Gastroesophageal sphincter (tissue), 4 donors: ENCODE measurements around the gene ARF1. TPM values are rescaled to one million over a fixed set of nuclear protein-coding genes. Genes with fewer than 3 reads are reported as not detected.

Experiments
- ATAC-seq: fragments of 150-250 bp; one replicate; pipeline ENCODE4 v1.9.1; 2016; ENCODE audit warnings: mild to moderate bottlenecking, moderate library complexity
- H3K27ac ChIP-seq, 4 donors: fragments of 200-600 bp; sonication (generic) in 3 of 4; 1 replicate in 3 of 4; 2 replicates in 1 of 4; pipeline ENCODE4 v1.5.1; 2016 to 2019
- H3K27me3 ChIP-seq: fragments of 200-600 bp; sonication (generic); one replicate; pipeline ENCODE4 v1.5.1; 2019
- H3K36me3 ChIP-seq, 2 donors: fragments of 200-600 bp; sonication (generic); one replicate each; pipeline ENCODE4 v1.5.1; 2019; ENCODE audit warnings: control low read depth in 1 of 2
- H3K4me1 ChIP-seq, 3 donors: fragments of 200-600 bp; sonication (generic); 1 replicate in 2 of 3; 2 replicates in 1 of 3; pipeline ENCODE4 v1.5.1; 2016 to 2019; ENCODE audit warnings: control low read depth in 2 of 3
- H3K4me3 ChIP-seq, 2 donors: fragments of 200-600 bp; sonication (generic); one replicate each; pipeline ENCODE4 v1.5.1; 2019; ENCODE audit warnings: mild to moderate bottlenecking in 1 of 2, moderate library complexity in 1 of 2
- H3K9me3 ChIP-seq, 3 donors: fragments of 200-600 bp; sonication (generic); one replicate each; pipeline ENCODE4 v1.5.1; 2017 to 2019; ENCODE audit warnings: control low read depth in 2 of 3
- EP300 ChIP-seq: sonication (generic); formaldehyde crosslinking; IDR thresholded peaks from one replicate; pipeline ENCODE4 v1.6.1; 2017; ENCODE audit warnings: antibody characterized with exemption, mild to moderate bottlenecking
- POLR2A ChIP-seq, 2 donors: fragments of 450-650 bp; IDR thresholded peaks; one replicate each; pipeline ENCODE4 v1.6.1; 2017; ENCODE audit warnings: antibody characterized with exemption in 2 of 2, mild to moderate bottlenecking in 2 of 2, moderate library complexity in 1 of 2
- POLR2AphosphoS5 ChIP-seq: sonication (generic); formaldehyde crosslinking; IDR thresholded peaks from one replicate; pipeline ENCODE4 v1.6.1; 2017; ENCODE audit warnings: antibody characterized with exemption
- WGBS, 2 donors: methylation state at CpG; one replicate each; pipeline ENCODE4 v1.1.5; 2018; ENCODE audit warnings: low coverage in 1 of 2; 5-methylcytosine and 5-hydroxymethylcytosine counted together
- total RNA-seq, 4 donors: library from RNA; depleted of rRNA; stranded (reverse); fragments of >200 nt; gene quantifications; one replicate each; pipeline ENCODE4 v1.1.0, GENCODE V29; 2016
- TF ChIP-seq, protein P1 (sequence below), 4 experiments: fragments of 200-600 bp in 2 of 4; fragments of 450-650 bp in 2 of 4; sonication (generic) in 1 of 4; IDR thresholded peaks; one replicate each; pipeline ENCODE4 v1.5.1; 2017 to 2019; ENCODE audit warnings: antibody characterized with exemption in 4 of 4, mild to moderate bottlenecking in 2 of 4, moderate library complexity in 2 of 4

ARF1 gene
- total RNA-seq, 4 donors from 2014 or later = 256 to 385 (median 303) TPM

- Histone ChIP-seq H3K27ac (no peak overlapping the region), H3K9me3 (no peaks in the 10 kb centered on the region), H3K36me3 (peaks cover 0 to 9% of the 10 kb centered on the region in 2 donors), H3K4me3 (no peak overlapping the region), H3K27me3 (no peaks in the 10 kb centered on the region), H3K4me1 (peaks cover 3 to 31% (median 10%) of the 10 kb centered on the region in 3 donors)
- ATAC-seq = no peak
- WGBS, 2 donors = 84 to 91% methylated on average over 6 to 7 of the region's 7 CpGs
- TF ChIP-seq EP300 (no peak), POLR2AphosphoS5 (no peak), POLR2A (IDR thresholded peaks at IDR 0.05) (no peak)
- TF ChIP-seq, protein P1, sequence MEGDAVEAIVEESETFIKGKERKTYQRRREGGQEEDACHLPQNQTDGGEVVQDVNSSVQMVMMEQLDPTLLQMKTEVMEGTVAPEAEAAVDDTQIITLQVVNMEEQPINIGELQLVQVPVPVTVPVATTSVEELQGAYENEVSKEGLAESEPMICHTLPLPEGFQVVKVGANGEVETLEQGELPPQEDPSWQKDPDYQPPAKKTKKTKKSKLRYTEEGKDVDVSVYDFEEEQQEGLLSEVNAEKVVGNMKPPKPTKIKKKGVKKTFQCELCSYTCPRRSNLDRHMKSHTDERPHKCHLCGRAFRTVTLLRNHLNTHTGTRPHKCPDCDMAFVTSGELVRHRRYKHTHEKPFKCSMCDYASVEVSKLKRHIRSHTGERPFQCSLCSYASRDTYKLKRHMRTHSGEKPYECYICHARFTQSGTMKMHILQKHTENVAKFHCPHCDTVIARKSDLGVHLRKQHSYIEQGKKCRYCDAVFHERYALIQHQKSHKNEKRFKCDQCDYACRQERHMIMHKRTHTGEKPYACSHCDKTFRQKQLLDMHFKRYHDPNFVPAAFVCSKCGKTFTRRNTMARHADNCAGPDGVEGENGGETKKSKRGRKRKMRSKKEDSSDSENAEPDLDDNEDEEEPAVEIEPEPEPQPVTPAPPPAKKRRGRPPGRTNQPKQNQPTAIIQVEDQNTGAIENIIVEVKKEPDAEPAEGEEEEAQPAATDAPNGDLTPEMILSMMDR (IDR thresholded peaks at IDR 0.05) = no peak
Observed at GRCh38 chr1:228112167-228112566, 29.7 kb downstream of the ARF1 start.

DNA sequence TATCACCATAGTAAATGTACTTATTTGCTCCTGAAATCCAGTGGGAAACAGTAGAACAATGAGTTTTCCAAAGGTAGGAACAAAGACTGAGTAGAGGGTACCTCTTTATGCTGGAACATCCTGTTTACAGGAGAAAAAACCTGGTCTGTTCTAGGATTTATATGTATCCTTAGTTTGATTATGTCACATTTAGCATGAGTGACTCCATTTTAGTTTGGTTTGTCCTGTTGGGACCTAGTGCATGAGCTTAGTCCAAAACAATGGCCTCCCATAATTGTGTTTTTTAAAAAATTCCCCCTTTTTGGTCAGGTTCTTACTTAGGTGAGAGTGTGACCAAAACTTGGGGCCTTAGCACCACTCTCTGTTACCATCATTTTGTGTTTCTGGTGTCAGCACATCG lies 30.1 kb downstream of the ARF1 start:
- no peak for ATAC-seq
- no peaks in the 10 kb centered on the region for H3K27me3 ChIP-seq
- H3K36me3 ChIP-seq = peaks cover 0 to 5% of the 10 kb centered on the region in 2 donors
- TF ChIP-seq, protein P1 (IDR thresholded peaks at IDR 0.05) = no peak
- TF ChIP-seq EP300 = no peak
- no peak for TF ChIP-seq POLR2A (IDR thresholded peaks at IDR 0.05)
- no peak for TF ChIP-seq POLR2AphosphoS5
- no peaks in the 10 kb centered on the region for H3K9me3 ChIP-seq
- H3K4me1 ChIP-seq = peaks cover 3 to 26% (median 10%) of the 10 kb centered on the region in 3 donors
- H3K4me3 ChIP-seq = no peak overlapping the region
- H3K27ac ChIP-seq = no peak overlapping the region
- 83% methylated on average over 1 of the region's 1 CpG; no CpG with 5 or more reads in 1 of the 2 donors for WGBS, 2 donors

GRCh38 chr1:228114827-228115226 lies 32.3 kb downstream of the ARF1 start:
- 71 to 78% methylated on average over 3 of the region's 3 CpGs for WGBS, 2 donors
- TF ChIP-seq EP300 (no peak), POLR2A (IDR thresholded peaks at IDR 0.05) (no peak), POLR2AphosphoS5 (no peak)
- TF ChIP-seq, protein P1 (IDR thresholded peaks at IDR 0.05) = no peak
- no peaks in the 10 kb centered on the region for H3K27me3 ChIP-seq

DNA sequence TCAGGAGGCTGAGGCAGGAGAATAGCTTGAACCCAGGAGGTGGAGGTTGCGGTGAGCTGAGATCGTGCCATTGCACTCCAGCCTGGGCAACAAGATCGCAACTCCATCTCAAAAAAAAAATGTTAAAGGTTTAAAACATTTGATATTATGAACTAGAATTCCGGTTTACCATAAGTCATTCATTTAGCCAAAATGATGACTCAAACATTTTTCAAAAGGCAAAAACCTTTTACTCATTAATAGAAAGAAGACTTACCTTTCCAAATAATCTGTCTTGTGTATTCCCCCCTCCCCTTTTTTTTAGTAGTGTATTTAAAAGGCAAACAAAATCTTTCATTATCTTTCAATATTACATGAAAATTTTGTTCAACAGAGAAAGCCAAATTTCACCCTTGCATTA lies 34.8 kb downstream of the ARF1 start:
- WGBS, 2 donors = 100% methylated on average over 2 to 3 of the region's 4 CpGs

More at GRCh38 chr1:228114827-228115226, 32.3 kb downstream of the ARF1 start:
- Histone ChIP-seq H3K4me3 (no peak overlapping the region), H3K4me1 (peaks cover 0 to 12% (median 0%) of the 10 kb centered on the region in 3 donors), H3K9me3 (no peaks in the 10 kb centered on the region), H3K36me3 (no peaks in the 10 kb centered on the region), H3K27ac (no peak overlapping the region)
- ATAC-seq = no peak

DNA sequence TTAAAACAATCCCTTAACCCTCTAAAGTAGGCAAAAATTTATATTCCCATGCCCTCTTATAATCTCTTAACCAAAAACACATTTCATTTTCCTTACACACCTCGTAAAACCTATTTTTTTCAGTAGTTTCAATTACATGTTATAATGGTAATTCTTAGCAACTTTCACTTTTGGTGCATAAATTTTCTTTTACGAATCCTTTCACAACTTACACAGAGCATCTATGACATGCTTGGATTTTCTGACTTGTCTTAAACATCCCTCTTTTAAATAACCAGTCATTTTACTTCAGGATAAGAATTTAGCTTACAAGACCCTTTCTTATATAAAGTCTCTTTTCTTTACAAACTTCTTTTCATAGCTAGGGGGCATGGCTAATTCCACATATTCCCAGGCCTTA lies 35.5 kb downstream of the ARF1 start:
- ATAC-seq = no peak
- Histone ChIP-seq H3K4me3 (no peak overlapping the region), H3K27me3 (no peaks in the 10 kb centered on the region), H3K9me3 (no peaks in the 10 kb centered on the region), H3K27ac (no peak overlapping the region), H3K36me3 (no peaks in the 10 kb centered on the region), H3K4me1 (no peaks in the 10 kb centered on the region)
- 75 to 80% methylated on average over 2 of the region's 2 CpGs for WGBS, 2 donors
- no peak for TF ChIP-seq POLR2AphosphoS5
- TF ChIP-seq EP300 = no peak
- TF ChIP-seq POLR2A (IDR thresholded peaks at IDR 0.05) = no peak
- TF ChIP-seq, protein P1 (IDR thresholded peaks at IDR 0.05) = no peak

More for the DNA sequence above, 34.8 kb downstream of the ARF1 start:
- ATAC-seq = no peak
- no peaks in the 10 kb centered on the region for H3K36me3 ChIP-seq
- H3K27ac ChIP-seq = no peak overlapping the region
- H3K9me3 ChIP-seq = no peaks in the 10 kb centered on the region
- H3K27me3 ChIP-seq = no peaks in the 10 kb centered on the region
- no peak overlapping the region for H3K4me3 ChIP-seq
- no peaks in the 10 kb centered on the region for H3K4me1 ChIP-seq
- TF ChIP-seq, protein P1 (IDR thresholded peaks at IDR 0.05) = no peak
- no peak for TF ChIP-seq EP300
- TF ChIP-seq POLR2A (IDR thresholded peaks at IDR 0.05) = no peak
- TF ChIP-seq POLR2AphosphoS5 = no peak
